K562 (cell line): ENCODE data around the gene CENPP.

Source experiments
- IFI16 ChIP-seq: fragments of 250-450 bp; sonication (Bioruptor Pico); IDR thresholded peaks from 2 replicates; pipeline ENCODE4 v2.1.2; 2022; ENCODE audit warnings: mild to moderate bottlenecking, inconsistent platforms
- POLR2A ChIP-seq: fragments of 450-650 bp; conservative IDR thresholded peaks from 2 replicates; pipeline ENCODE4 v1.6.1; 2016
- ZBTB17 ChIP-seq: fragments of 450-650 bp; formaldehyde crosslinking; IDR thresholded peaks from 2 replicates; pipeline ENCODE4 v1.4.0; 2020; ENCODE audit warnings: mild to moderate bottlenecking
- ZNF695 ChIP-seq: fragments of 450-650 bp; formaldehyde crosslinking; IDR thresholded peaks from 2 replicates; pipeline ENCODE4 v1.4.0; 2020; ENCODE audit warnings: mild to moderate bottlenecking, moderate library complexity

DNA sequence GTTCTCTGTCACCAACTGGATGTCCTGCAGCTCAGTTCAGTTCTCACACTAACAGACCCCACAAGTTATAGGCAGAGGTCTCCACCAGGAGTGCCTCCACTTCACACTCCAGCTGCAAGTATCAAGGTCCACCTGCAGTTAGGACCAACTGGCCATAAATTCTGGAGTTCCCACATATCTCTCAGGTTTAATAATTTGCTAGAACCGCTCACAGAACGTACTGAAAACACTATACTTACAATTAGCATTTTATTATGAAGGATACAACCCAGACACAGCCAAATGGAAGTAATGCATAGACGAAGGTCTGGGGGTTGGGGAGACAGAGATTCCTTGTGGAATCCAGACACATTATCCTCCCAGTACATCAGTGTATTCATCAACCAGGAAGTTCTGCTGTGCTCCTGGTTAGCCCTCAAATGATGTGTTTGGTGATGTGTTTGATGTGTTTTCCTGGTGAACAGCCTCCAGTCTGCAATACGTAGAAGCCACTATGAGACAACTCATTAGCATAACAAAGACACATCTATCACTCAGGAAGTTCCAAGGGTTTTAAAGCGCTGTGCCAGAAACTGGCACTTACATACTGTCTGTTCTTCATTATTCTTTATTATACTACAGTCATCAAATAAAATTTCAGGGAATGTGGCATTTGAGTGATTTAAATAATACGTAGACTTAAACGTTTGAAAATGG, 53.3 kb downstream of the CENPP start:
- TF ChIP-seq ZBTB17 (no peak), IFI16 (CRISPR knock-in tag) (no peak), POLR2A (no peak), ZNF695 (CRISPR knock-in tag) (no peak)
